NT2/D1 (cell line): Measurements from ENCODE around the gene BLOC1S4.

Experiments
- SUZ12 ChIP-seq: IDR thresholded peaks from 2 replicates; pipeline ENCODE4 v1.6.1; 2011; ENCODE audit not compliant: insufficient read length, insufficient read depth; ENCODE audit errors: extremely low read depth
- YY1 ChIP-seq: IDR thresholded peaks from 2 replicates; pipeline ENCODE4 v1.6.1; 2011; ENCODE audit not compliant: insufficient read length, insufficient read depth

DNA sequence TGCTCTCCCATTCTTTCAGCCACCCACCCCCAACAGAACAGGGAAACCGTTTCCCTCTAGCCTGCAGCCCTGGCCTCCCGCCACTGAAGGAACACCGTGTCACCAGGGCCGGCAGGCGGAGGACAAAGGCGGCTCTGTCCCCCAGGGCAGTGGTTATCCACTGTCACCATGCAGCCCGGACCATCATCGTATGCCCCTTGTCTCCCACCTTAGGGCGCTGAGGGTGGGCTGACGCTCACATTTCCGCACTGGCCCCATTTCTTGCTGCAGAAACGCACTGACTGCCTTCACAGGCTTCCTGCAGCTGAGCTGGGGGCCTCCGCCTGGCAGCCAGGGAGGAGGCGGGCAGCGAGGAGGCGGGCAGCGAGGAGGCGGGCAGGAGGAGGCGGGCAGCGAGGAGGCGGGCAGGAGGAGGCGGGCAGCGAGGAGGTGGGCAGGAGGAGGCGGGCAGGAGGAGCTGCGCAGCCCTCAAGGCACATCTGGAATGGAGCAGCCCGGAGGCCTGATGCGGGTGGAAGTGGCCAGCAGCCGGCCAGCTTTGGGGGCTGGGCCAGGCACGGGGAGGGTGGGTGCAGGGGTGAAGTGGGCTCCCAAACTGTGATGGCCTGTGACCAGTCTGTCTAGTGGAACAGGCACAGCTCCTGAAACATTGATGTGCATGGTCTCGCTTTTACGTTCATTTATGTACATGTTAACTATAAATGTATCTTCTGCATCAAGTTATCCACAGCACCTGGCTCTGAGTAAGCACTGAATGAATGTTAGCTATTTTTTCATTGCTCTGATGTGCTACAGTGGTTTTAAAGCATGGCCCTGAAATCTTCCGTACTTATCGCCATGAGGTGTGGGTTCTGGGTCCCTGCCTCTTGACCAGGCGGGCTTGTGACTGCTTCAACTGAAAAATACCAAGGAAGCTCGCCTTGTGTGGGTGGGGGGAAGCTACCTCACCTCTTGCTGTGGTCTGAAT is 46.0 kb downstream of the BLOC1S4 start:
- no peak for TF ChIP-seq YY1
- TF ChIP-seq SUZ12: no peak
